ENCODE results near the gene IDS.

Gene IDS

GRCh38 chrX:149511081-149511480 lies 6.0 kb upstream of the IDS start:
- Histone ChIP-seq H3K27ac (ENCODE audit: extremely low read depth, low read depth, low read length) (no peak overlapping the region), H3K9me3 (ENCODE audit: control insufficient read depth, insufficient read depth, low read depth, low read length) (no peaks in the 10 kb centered on the region), H3K4me1 (ENCODE audit: control insufficient read depth, insufficient read depth, low read length) (no peaks in the 10 kb centered on the region), H3K4me3 (ENCODE audit: low read depth, low read length) (no peak overlapping the region), H3K36me3 (ENCODE audit: control insufficient read depth in 2 of 2, insufficient read depth in 1 of 2, low read length in 2 of 2) (no peaks in the 10 kb centered on the region)
- no peak for TF ChIP-seq ZNF248 (tag by site-specific recombination; IDR thresholded peaks at IDR 0.05)
- TF ChIP-seq ZNF202 (tag by site-specific recombination; IDR thresholded peaks at IDR 0.05; ENCODE audit: borderline replicate concordance), result no peak
- TF ChIP-seq ZNF10 (tag by site-specific recombination; IDR thresholded peaks at IDR 0.05), result no peak
- TF ChIP-seq ZSCAN16 (tag by site-specific recombination; IDR thresholded peaks at IDR 0.05), result no peak
- TF ChIP-seq ZNF561 (tag by site-specific recombination; IDR thresholded peaks at IDR 0.05; ENCODE audit: borderline replicate concordance), result no peak
- no peak for TF ChIP-seq ZBTB26 (tag by site-specific recombination; optimal IDR thresholded peaks at IDR 0.05)
- no peak for TF ChIP-seq ZNF658 (tag by site-specific recombination; IDR thresholded peaks at IDR 0.05)
- TF ChIP-seq ZNF624 (tag by site-specific recombination; IDR thresholded peaks at IDR 0.05), result no peak
- no peak for TF ChIP-seq ZSCAN23 (tag by site-specific recombination; IDR thresholded peaks at IDR 0.05)
- no peak for TF ChIP-seq ZNF692 (tag by site-specific recombination; IDR thresholded peaks at IDR 0.05)
- no peak for TF ChIP-seq ZNF18 (tag by site-specific recombination; IDR thresholded peaks at IDR 0.05)
- no peak for TF ChIP-seq ZNF121 (tag by site-specific recombination; IDR thresholded peaks at IDR 0.05)
- no peak for TF ChIP-seq KLF9 (tag by site-specific recombination; IDR thresholded peaks at IDR 0.05; ENCODE audit: low read depth)
- TF ChIP-seq ZNF521 (tag by site-specific recombination; IDR thresholded peaks at IDR 0.05), result no peak
- no peak for TF ChIP-seq MEIS1 (CRISPR knock-in tag; IDR thresholded peaks at IDR 0.05; ENCODE audit: borderline replicate concordance)
- TF ChIP-seq ZNF530 (tag by site-specific recombination; IDR thresholded peaks at IDR 0.05; ENCODE audit: low read depth), result no peak
- POLR2A ChIA-PET, result no interaction called here
- CTCF ChIA-PET, result interaction anchor here (1.2 to 2.1 kb wide), 4 partner anchors 11 to 20 kb away, joined by 3 to 17 read pairs (median 4); no protein-coding TSS in a partner anchor

- Histone ChIP-seq H3K4me3 (ENCODE audit: low read depth, low read length) (no peak overlapping the region), H3K4me1 (ENCODE audit: control insufficient read depth, insufficient read depth, low read length) (peaks cover under 1% of the 10 kb centered on the region; the same call in 1 of the 2 replicates), H3K27ac (ENCODE audit: extremely low read depth, low read depth, low read length) (no peak overlapping the region), H3K9me3 (ENCODE audit: control insufficient read depth, insufficient read depth, low read depth, low read length) (no peaks in the 10 kb centered on the region), H3K36me3 (ENCODE audit: control insufficient read depth in 2 of 2, insufficient read depth in 1 of 2, low read length in 2 of 2) (no peaks in the 10 kb centered on the region)
- CTCF ChIA-PET, result interaction anchor here (1.2 kb wide), 1 partner anchor 19 kb away, joined by 4 read pairs; no protein-coding TSS in a partner anchor
- POLR2A ChIA-PET, result no interaction called here
- no peak for TF ChIP-seq ZNF169 (tag by site-specific recombination; IDR thresholded peaks at IDR 0.05)
- no peak for TF ChIP-seq ZNF521 (tag by site-specific recombination; IDR thresholded peaks at IDR 0.05)
- TF ChIP-seq ZBTB17 (tag by site-specific recombination; IDR thresholded peaks at IDR 0.05), result no peak
- TF ChIP-seq ELK4 (IDR thresholded peaks at IDR 0.05; ENCODE audit: borderline replicate concordance, low read depth, low read length), result no peak
- TF ChIP-seq ZNF302 (tag by site-specific recombination; IDR thresholded peaks at IDR 0.05; ENCODE audit: low read depth), result no peak
- no peak for TF ChIP-seq ZNF324 (tag by site-specific recombination; IDR thresholded peaks at IDR 0.05)
- TF ChIP-seq GLI4 (tag by site-specific recombination; IDR thresholded peaks at IDR 0.05), result no peak
- TF ChIP-seq ZSCAN23 (tag by site-specific recombination; IDR thresholded peaks at IDR 0.05), result no peak
- no peak for TF ChIP-seq ZNF416 (tag by site-specific recombination; IDR thresholded peaks at IDR 0.05)
- TF ChIP-seq HOXA7 (CRISPR knock-in tag; IDR thresholded peaks at IDR 0.05; ENCODE audit: borderline replicate concordance), result no peak
- no peak for TF ChIP-seq ZNF146 (tag by site-specific recombination; IDR thresholded peaks at IDR 0.05)
- no peak for TF ChIP-seq KLF16 (tag by site-specific recombination; IDR thresholded peaks at IDR 0.05)
- no peak for TF ChIP-seq ZNF792 (tag by site-specific recombination; IDR thresholded peaks at IDR 0.05)
- no peak for TF ChIP-seq ZNF580 (tag by site-specific recombination; IDR thresholded peaks at IDR 0.05)
- no peak for TF ChIP-seq SETDB1 (IDR thresholded peaks at IDR 0.05; ENCODE audit: insufficient read length, low read length)
- no peak for TF ChIP-seq ZNF114 (tag by site-specific recombination; IDR thresholded peaks at IDR 0.05)
- TF ChIP-seq ZNF571 (tag by site-specific recombination; IDR thresholded peaks at IDR 0.05), result no peak
- TF ChIP-seq ZNF621 (tag by site-specific recombination; IDR thresholded peaks at IDR 0.05), result no peak
These were observed 5.3 kb upstream of the IDS start for GRCh38 chrX:149510386-149510785.

All from HEK293 (cell line).